B cell (primary cell): ENCODE results near the gene PDP2. TPM values are rescaled to one million over a fixed set of nuclear protein-coding genes. Genes with fewer than 3 reads are reported as not detected.
A peak's percentile ranks its signal among the peaks of the same experiment; 100 is the strongest.

Experiments
- ATAC-seq: fragments of 200-7000 bp; cut with Tn5 transposase; one replicate; pipeline ENCODE4 v1.10.0; 2021; ENCODE audit warnings: low read depth, mild to moderate bottlenecking, moderate number of reproducible peaks, moderate library complexity
- CTCF ChIA-PET: fragments of 350-600 bp; sonication (Branson Sonifier 250); formaldehyde crosslinking; loops from one replicate; lab custom pipeline; 2021; ENCODE audit warnings: antibody characterized with exemption, inconsistent platforms; lab: Charles Lee
- POLR2A ChIA-PET: fragments of 350-600 bp; sonication (Branson Sonifier 250); formaldehyde crosslinking; loops from one replicate; lab custom pipeline; 2021; ENCODE audit warnings: antibody characterized with exemption; lab: Charles Lee
- DNase-seq: peaks from one replicate; pipeline ENCODE4 v3.0.0; 2013
- H2AFZ ChIP-seq: 2 replicates; pipeline ENCODE4 v1.6.1; 2012; ENCODE audit warnings: mild to moderate bottlenecking, low read depth, low read length; ENCODE audit not compliant: insufficient read depth, poor library complexity, severe bottlenecking
- H3K27ac ChIP-seq, 2 donors: 1 replicate in 1 of 2; 2 replicates in 1 of 2; pipeline ENCODE4 v1.5.1; 2012 to 2013; ENCODE audit warnings: low read length in 2 of 2, mild to moderate bottlenecking in 2 of 2, moderate library complexity in 1 of 2
- H3K27me3 ChIP-seq, 4 experiments: fragments of 200-600 bp in 1 of 4; sonication (generic) in 1 of 4; replicated peaks in 1 of 4; 1 replicate in 2 of 4; 2 replicates in 2 of 4; pipeline versions ENCODE4 v1.6.1 to v1.7.0; 2013 to 2016; ENCODE audit warnings: low read length in 3 of 4, mild to moderate bottlenecking in 2 of 4, mixed read lengths in 1 of 4, moderate library complexity in 1 of 4; ENCODE audit not compliant: insufficient read depth in 4 of 4, control insufficient read depth in 3 of 4; ENCODE audit errors: control extremely low read depth in 1 of 4
- H3K36me3 ChIP-seq, 2 experiments: replicated peaks in 1 of 2; 1 replicate in 1 of 2; 2 replicates in 1 of 2; pipeline versions ENCODE4 v1.6.1 to v1.7.1; 2013; ENCODE audit warnings: low read length in 1 of 2; ENCODE audit not compliant: insufficient read depth in 2 of 2, control insufficient read depth in 1 of 2; ENCODE audit errors: control extremely low read depth in 1 of 2, extremely low read depth in 1 of 2
- H3K4me1 ChIP-seq, 2 donors: fragments of 200-600 bp in 1 of 2; sonication (generic) in 1 of 2; 1 replicate in 1 of 2; 2 replicates in 1 of 2; pipeline versions ENCODE4 v1.5.1 to v1.6.1; 2013 to 2017; ENCODE audit warnings: low read length in 2 of 2; ENCODE audit not compliant: control insufficient read depth in 2 of 2, insufficient read depth in 2 of 2
- H3K4me2 ChIP-seq: replicated peaks from 2 replicates; pipeline ENCODE3; 2012; ENCODE audit warnings: mild to moderate bottlenecking, low read depth, low read length; ENCODE audit not compliant: poor library complexity, severe bottlenecking
- H3K4me3 ChIP-seq, 5 experiments: fragments of 200-600 bp in 1 of 5; sonication (generic) in 1 of 5; 1 replicate in 3 of 5; 2 replicates in 2 of 5; pipeline versions ENCODE4 v1.5.1 to v1.7.0; 2011 to 2016; ENCODE audit warnings: low read length in 4 of 5, mild to moderate bottlenecking in 4 of 5, low read depth in 2 of 5, control low read depth in 1 of 5, moderate library complexity in 1 of 5; ENCODE audit not compliant: insufficient read depth in 1 of 5; ENCODE audit errors: control extremely low read depth in 1 of 5, extremely low read depth in 1 of 5
- H3K79me2 ChIP-seq: fragments of 200-600 bp; sonication (generic); one replicate; pipeline ENCODE4 v1.6.0; 2016; ENCODE audit warnings: low read length; ENCODE audit not compliant: control insufficient read depth, insufficient read depth
- H3K9ac ChIP-seq: fragments of 200-600 bp; sonication (generic); 2 replicates; pipeline ENCODE4 v1.6.1; 2017; ENCODE audit warnings: mild to moderate bottlenecking, low read length, moderate library complexity
- H3K9me3 ChIP-seq, 3 donors: one replicate each; pipeline versions ENCODE4 v1.6.1 to v1.7.1; 2013; ENCODE audit warnings: low read length in 2 of 3; ENCODE audit not compliant: control insufficient read depth in 2 of 3, insufficient read depth in 1 of 3; ENCODE audit errors: control extremely low read depth in 1 of 3
- H4K20me1 ChIP-seq: 2 replicates; pipeline ENCODE4 v1.6.0; 2012; ENCODE audit warnings: mild to moderate bottlenecking, low read length; ENCODE audit not compliant: insufficient read depth, control insufficient read depth, poor library complexity, severe bottlenecking
- H3K27ac Mint-ChIP-seq: one replicate; pipeline ENCODE4 v1.8.0; 2021; ENCODE audit warnings: mixed read lengths
- H3K27me3 Mint-ChIP-seq: one replicate; pipeline ENCODE4 v1.8.0; 2021; ENCODE audit warnings: mixed read lengths
- H3K4me1 Mint-ChIP-seq: one replicate; pipeline ENCODE4 v1.8.0; 2021; ENCODE audit warnings: mixed read lengths
- H3K4me3 Mint-ChIP-seq: one replicate; pipeline ENCODE4 v1.8.0; 2021; ENCODE audit warnings: mixed read lengths
- H3K9me3 Mint-ChIP-seq: one replicate; pipeline ENCODE4 v1.8.0; 2022; ENCODE audit warnings: mixed read lengths; ENCODE audit not compliant: insufficient read depth
- CTCF ChIP-seq: fragments of 200-600 bp; IDR thresholded peaks from one replicate; pipeline ENCODE4 v1.8.0; 2022; ENCODE audit warnings: antibody characterized with exemption, mild to moderate bottlenecking
- EZH2 ChIP-seq: IDR thresholded peaks from 2 replicates; pipeline ENCODE4 v1.6.1; 2012; ENCODE audit warnings: borderline replicate concordance, low read depth, mild to moderate bottlenecking, moderate library complexity, low read length; ENCODE audit not compliant: insufficient read depth, poor library complexity, severe bottlenecking
- WGBS: methylation state at CpG from one replicate; pipeline ENCODE4 v1.1.5; 2013; ENCODE audit warnings: missing lambda C conversion rate; ENCODE audit not compliant: insufficient coverage; 5-methylcytosine and 5-hydroxymethylcytosine counted together
- intact Hi-C: fragments of 100-400 bp; cut with micrococcal nuclease; formaldehyde crosslinking; loops from one replicate; pipeline ENCODE4 v1.10.0; 2022
- polyA plus RNA-seq: library from polyadenylated mRNA; depleted of rRNA; stranded (reverse); fragments of >200 nt; gene quantifications from 2 replicates; pipeline ENCODE4 v1.2.3, GENCODE V29; 2012
- total RNA-seq, 2 donors: library from RNA; stranded (reverse); fragments of 120-200 nt in 1 of 2; gene quantifications; 1 replicate in 1 of 2; 2 replicates in 1 of 2; pipeline versions ENCODE4 v1.2.3 to v1.2.4, GENCODE V29; 2013 to 2022

The PDP2 gene
- total and polyA plus RNA-seq, 2 donors (not counting 1 experiment from before 2014, with no cell fraction given) = 1.9 to 18.7 TPM

GRCh38 chr16:66832190-66832589, 48.1 kb upstream of the PDP2 start:
- H3K4me3 Mint-ChIP-seq = no peak overlapping the region
- no peak for ATAC-seq
- no peak overlapping the region for H3K27ac Mint-ChIP-seq

GRCh38 chr16:66832661-66833305, 47.5 kb upstream of the PDP2 start:
- no peak overlapping the region for H3K27ac Mint-ChIP-seq
- Histone ChIP-seq H3K27me3 (peaks cover 0 to 3% (median 1%) of the 10 kb centered on the region in 4 experiments), H3K36me3 (peaks cover 0 to 2% of the 10 kb centered on the region in 2 experiments), H2AFZ (no peak overlapping the region), H3K27ac (no peak overlapping the region), H3K79me2 (peaks cover 27% of the 10 kb centered on the region), H3K9ac (no peak overlapping the region), H3K4me1 (peaks cover 10 to 22% of the 10 kb centered on the region in 2 donors), H3K9me3 (no peaks in the 10 kb centered on the region), H4K20me1 (peaks cover 16% of the 10 kb centered on the region), H3K4me2 (no peak overlapping the region), H3K4me3 (no peak overlapping the region)
- CTCF ChIA-PET = interaction anchor here (2.0 to 4.0 kb wide), 2 partner anchors 35 to 39 kb away, joined by 9 to 30 read pairs; no protein-coding TSS in a partner anchor
- peaks cover 20% of the 10 kb centered on the region for H3K4me1 Mint-ChIP-seq
- peaks cover 8% of the 10 kb centered on the region for H3K27me3 Mint-ChIP-seq
- no peak for DNase-seq
- 100% methylated on average over 1 of the region's 7 CpGs for WGBS
- peak overlapping the region; percentile 15 for H3K4me3 Mint-ChIP-seq
- POLR2A ChIA-PET = no interaction called here
- no peak for ATAC-seq
- H3K9me3 Mint-ChIP-seq = no peaks in the 10 kb centered on the region
- intact Hi-C loops = no loop called here
- no peak for TF ChIP-seq EZH2
- no peak for TF ChIP-seq CTCF

More at GRCh38 chr16:66832190-66832589, 48.1 kb upstream of the PDP2 start:
- no peak overlapping the region for H3K27ac ChIP-seq
- no CpG with 5 or more reads among the region's 3 CpGs for WGBS
- ChIA-PET POLR2A (no interaction called here), CTCF (interaction anchor here (2.5 to 4.0 kb wide), 2 partner anchors 10 to 40 kb away, joined by 16 to 30 read pairs; partner anchors contain the start of gene CA7)
- H3K4me1 ChIP-seq = peaks cover 10 to 22% of the 10 kb centered on the region in 2 donors
- peaks cover 16% of the 10 kb centered on the region for H4K20me1 ChIP-seq
- H3K27me3 Mint-ChIP-seq = peaks cover 8% of the 10 kb centered on the region
- intact Hi-C loops = no loop called here
- H3K4me2 ChIP-seq = no peak overlapping the region
- H3K79me2 ChIP-seq = peaks cover 31% of the 10 kb centered on the region
- H3K9me3 Mint-ChIP-seq = no peaks in the 10 kb centered on the region
- peaks cover 0 to 3% (median 1%) of the 10 kb centered on the region in 4 experiments for H3K27me3 ChIP-seq
- TF ChIP-seq EZH2 = no peak
- peaks cover 0 to 3% of the 10 kb centered on the region in 2 experiments for H3K36me3 ChIP-seq
- H3K9me3 ChIP-seq = no peaks in the 10 kb centered on the region
- no peak overlapping the region for H3K4me3 ChIP-seq
- H3K4me1 Mint-ChIP-seq = peaks cover 22% of the 10 kb centered on the region
- H2AFZ ChIP-seq = no peak overlapping the region
- no peak for DNase-seq
- no peak overlapping the region for H3K9ac ChIP-seq
